Esophagus squamous epithelium (tissue), 5 donors: Measurements from ENCODE around the gene GRIK1. TPM values are rescaled to one million over a fixed set of nuclear protein-coding genes. Genes with fewer than 3 reads are reported as not detected.

Experiments used
- DNase-seq: peaks from one replicate; lab custom pipeline; 2025; lab: John Stamatoyannopoulos, UW
- H3K27ac ChIP-seq, 4 donors: fragments of 200-600 bp; sonication (generic); one replicate each; pipeline ENCODE4 v1.5.1; 2016 to 2019; ENCODE audit warnings: mild to moderate bottlenecking in 1 of 4
- H3K27me3 ChIP-seq, 4 donors: fragments of 200-600 bp; sonication (generic); 1 replicate in 3 of 4; 2 replicates in 1 of 4; pipeline versions ENCODE4 v1.5.1 to v1.6.0; 2017 to 2021; ENCODE audit warnings: antibody characterized with exemption in 1 of 4
- H3K36me3 ChIP-seq, 3 donors: fragments of 200-600 bp; sonication (generic); one replicate each; pipeline ENCODE4 v1.5.1; 2016 to 2019
- H3K4me1 ChIP-seq, 3 donors: fragments of 200-600 bp; sonication (generic); one replicate each; pipeline ENCODE4 v1.5.1; 2017 to 2019
- H3K4me3 ChIP-seq, 4 donors: fragments of 200-600 bp; sonication (generic); 1 replicate in 3 of 4; 2 replicates in 1 of 4; pipeline ENCODE4 v1.5.1; 2016 to 2019; ENCODE audit warnings: mild to moderate bottlenecking in 2 of 4, moderate library complexity in 1 of 4
- H3K9me3 ChIP-seq, 3 donors: fragments of 200-600 bp; sonication (generic); one replicate each; pipeline ENCODE4 v1.5.1; 2016 to 2019
- POLR2A ChIP-seq, 4 donors: fragments of 450-650 bp; IDR thresholded peaks; one replicate each; pipeline ENCODE4 v1.6.1; 2017; ENCODE audit warnings: antibody characterized with exemption in 4 of 4, mild to moderate bottlenecking in 4 of 4, moderate library complexity in 3 of 4
- WGBS, 2 donors: methylation state at CpG; one replicate each; pipeline ENCODE4 v1.1.5; 2018; 5-methylcytosine and 5-hydroxymethylcytosine counted together
- intact Hi-C: fragments of 100-400 bp; cut with DNase I; formaldehyde crosslinking; loops from one replicate; pipeline ENCODE4 v1.15.0; 2022
- total RNA-seq, 4 donors: library from RNA; depleted of rRNA; stranded (reverse); fragments of >200 nt; gene quantifications; one replicate each; pipeline ENCODE4 v1.1.0, GENCODE V29; 2016
- TF ChIP-seq, protein P1 (sequence below), 6 experiments: fragments of 450-650 bp in 4 of 6; fragments of 200-600 bp in 2 of 6; sonication (generic) in 2 of 6; IDR thresholded peaks; one replicate each; pipeline ENCODE4 v1.5.1; 2016 to 2019; ENCODE audit warnings: antibody characterized with exemption in 6 of 6, mild to moderate bottlenecking in 4 of 6, moderate library complexity in 4 of 6
- donor health status: DM: yes; HTN: yes; CAD: no.

GRIK1 gene
- total RNA-seq, 4 donors from 2014 or later, result 0.19 TPM; not detected in 3

DNA sequence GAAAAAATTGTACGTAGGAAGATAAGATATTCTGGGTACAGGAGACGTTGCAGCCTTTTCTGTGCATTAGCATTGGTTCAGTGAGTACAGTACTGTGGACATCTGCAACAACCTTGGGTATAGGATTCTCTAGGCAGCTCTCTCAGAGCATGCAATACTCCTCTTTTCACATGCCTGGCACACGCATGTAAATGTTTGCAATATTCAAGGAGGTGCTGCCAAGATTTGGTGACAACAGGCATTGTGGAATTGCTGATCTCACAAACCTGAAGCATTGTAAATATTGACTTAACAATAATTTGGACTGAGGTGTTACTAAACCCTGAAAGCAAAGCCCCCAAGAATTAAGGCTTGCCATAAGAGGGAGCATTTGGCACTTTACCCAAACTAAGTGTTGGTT, 126.8 kb downstream of the GRIK1 start:
- no peaks in the 10 kb centered on the region for H3K27me3 ChIP-seq
- H3K9me3 ChIP-seq, result no peaks in the 10 kb centered on the region
- no peak for DNase-seq
- 61 to 73% methylated on average over 3 of the region's 3 CpGs for WGBS, 2 donors
- TF ChIP-seq, protein P1, sequence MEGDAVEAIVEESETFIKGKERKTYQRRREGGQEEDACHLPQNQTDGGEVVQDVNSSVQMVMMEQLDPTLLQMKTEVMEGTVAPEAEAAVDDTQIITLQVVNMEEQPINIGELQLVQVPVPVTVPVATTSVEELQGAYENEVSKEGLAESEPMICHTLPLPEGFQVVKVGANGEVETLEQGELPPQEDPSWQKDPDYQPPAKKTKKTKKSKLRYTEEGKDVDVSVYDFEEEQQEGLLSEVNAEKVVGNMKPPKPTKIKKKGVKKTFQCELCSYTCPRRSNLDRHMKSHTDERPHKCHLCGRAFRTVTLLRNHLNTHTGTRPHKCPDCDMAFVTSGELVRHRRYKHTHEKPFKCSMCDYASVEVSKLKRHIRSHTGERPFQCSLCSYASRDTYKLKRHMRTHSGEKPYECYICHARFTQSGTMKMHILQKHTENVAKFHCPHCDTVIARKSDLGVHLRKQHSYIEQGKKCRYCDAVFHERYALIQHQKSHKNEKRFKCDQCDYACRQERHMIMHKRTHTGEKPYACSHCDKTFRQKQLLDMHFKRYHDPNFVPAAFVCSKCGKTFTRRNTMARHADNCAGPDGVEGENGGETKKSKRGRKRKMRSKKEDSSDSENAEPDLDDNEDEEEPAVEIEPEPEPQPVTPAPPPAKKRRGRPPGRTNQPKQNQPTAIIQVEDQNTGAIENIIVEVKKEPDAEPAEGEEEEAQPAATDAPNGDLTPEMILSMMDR (IDR thresholded peaks at IDR 0.05), result no peak
- TF ChIP-seq POLR2A (IDR thresholded peaks at IDR 0.05), result no peak
- H3K36me3 ChIP-seq, result no peaks in the 10 kb centered on the region
- no peaks in the 10 kb centered on the region for H3K4me1 ChIP-seq
- no peak overlapping the region for H3K4me3 ChIP-seq
- intact Hi-C loops, result no loop called here
- H3K27ac ChIP-seq, result no peak overlapping the region

DNA sequence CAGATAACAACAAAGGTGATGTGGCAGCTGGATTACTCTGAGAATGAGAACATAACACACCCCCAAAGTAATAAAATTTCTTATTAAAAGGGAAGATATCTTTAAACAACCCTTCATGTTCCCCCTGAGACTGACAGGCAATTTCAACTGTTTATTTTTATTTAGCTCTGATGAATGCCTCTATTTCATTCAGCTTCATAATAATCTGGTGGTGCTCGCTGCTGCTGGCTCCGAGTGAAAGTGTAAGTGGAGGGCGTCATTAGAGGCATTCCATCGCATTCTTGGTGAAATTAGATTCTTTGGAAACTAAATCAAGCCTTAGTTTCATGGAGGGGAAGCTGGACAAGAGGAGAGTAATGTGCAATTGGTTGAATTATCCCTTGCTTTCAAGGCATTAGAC, 128.9 kb downstream of the GRIK1 start:
- H3K4me3 ChIP-seq, result no peak overlapping the region
- WGBS, 2 donors, result 64 to 65% methylated on average over 4 of the region's 4 CpGs
- intact Hi-C loops, result no loop called here
- H3K27me3 ChIP-seq, result no peaks in the 10 kb centered on the region
- TF ChIP-seq, protein P1 (IDR thresholded peaks at IDR 0.05), result no peak
- TF ChIP-seq POLR2A (IDR thresholded peaks at IDR 0.05), result no peak
- no peaks in the 10 kb centered on the region for H3K4me1 ChIP-seq
- DNase-seq, result no peak
- H3K9me3 ChIP-seq, result no peaks in the 10 kb centered on the region
- H3K27ac ChIP-seq, result no peak overlapping the region
- no peaks in the 10 kb centered on the region for H3K36me3 ChIP-seq

DNA sequence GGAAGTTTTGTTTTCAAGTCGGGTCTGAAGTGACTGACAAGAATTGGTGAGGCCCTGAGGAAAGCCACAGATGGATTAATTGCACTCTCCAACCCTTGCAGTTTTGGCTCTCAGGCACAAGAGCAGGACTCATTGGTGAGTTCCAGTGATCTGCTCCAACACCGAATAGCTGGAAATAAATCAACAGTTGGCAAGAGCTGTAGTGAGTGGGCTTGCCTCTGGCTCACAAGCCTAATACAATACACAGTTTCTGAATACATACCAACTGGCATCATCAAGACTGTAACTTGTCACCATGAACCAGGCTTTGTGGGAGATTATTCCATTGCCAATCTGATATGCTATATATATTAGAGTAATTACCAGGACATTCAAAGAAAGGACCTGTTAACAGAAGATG, 131.6 kb downstream of the GRIK1 start:
- Histone ChIP-seq H3K27me3 (no peaks in the 10 kb centered on the region), H3K36me3 (no peaks in the 10 kb centered on the region), H3K4me1 (no peaks in the 10 kb centered on the region), H3K9me3 (no peaks in the 10 kb centered on the region), H3K27ac (no peak overlapping the region), H3K4me3 (no peak overlapping the region)
- DNase-seq, result no peak
- TF ChIP-seq, protein P1 (IDR thresholded peaks at IDR 0.05), result no peak
- no peak for TF ChIP-seq POLR2A (IDR thresholded peaks at IDR 0.05)
- 10 to 28% methylated on average over 2 of the region's 2 CpGs for WGBS, 2 donors
- intact Hi-C loops, result no loop called here

DNA sequence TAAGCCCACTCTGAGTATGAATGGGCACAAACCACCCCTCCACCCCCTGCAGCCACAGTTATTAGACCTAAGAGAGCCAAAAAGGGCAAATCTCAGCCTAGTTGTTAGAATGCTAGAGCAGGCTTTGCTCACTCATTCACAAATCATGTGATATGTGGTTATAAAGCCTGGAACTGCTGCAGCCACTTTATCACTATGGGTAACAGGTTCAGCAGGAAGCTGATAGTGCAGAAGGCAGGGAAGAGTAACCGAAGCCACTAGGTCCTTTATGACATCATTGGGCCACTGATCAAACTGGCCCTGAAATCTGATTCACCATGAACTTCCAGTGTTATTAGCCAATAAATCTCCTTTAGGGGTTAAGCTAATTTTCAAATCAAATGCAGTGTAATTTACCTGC, 134.7 kb downstream of the GRIK1 start:
- intact Hi-C loops, result no loop called here

DNA sequence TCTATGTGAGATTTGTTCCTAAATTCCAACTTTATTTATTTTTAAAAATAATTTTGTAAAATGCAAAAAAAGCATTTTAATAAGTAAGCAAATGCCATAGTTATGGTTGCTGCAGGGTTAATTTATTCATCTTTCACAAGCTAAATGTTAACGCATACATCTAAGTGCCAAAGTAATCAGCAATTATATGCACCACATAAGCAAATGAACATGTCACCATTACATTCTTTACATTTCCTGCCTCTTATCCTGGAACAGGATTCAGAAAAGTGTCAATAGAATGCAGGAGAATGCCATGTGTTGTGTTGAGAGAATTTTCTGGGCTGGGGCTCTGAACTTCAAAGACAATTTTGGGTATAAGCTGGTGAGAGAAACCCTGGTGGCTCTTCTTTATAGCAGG, 136.6 kb downstream of the GRIK1 start:
- DNase-seq, result no peak
- no peaks in the 10 kb centered on the region for H3K9me3 ChIP-seq
- 83 to 91% methylated on average over 1 of the region's 1 CpG for WGBS, 2 donors
- H3K36me3 ChIP-seq, result no peaks in the 10 kb centered on the region
- H3K4me3 ChIP-seq, result no peak overlapping the region
- no peak overlapping the region for H3K27ac ChIP-seq
- intact Hi-C loops, result no loop called here
- TF ChIP-seq POLR2A (IDR thresholded peaks at IDR 0.05), result no peak
- TF ChIP-seq, protein P1 (IDR thresholded peaks at IDR 0.05), result no peak
- H3K27me3 ChIP-seq, result no peaks in the 10 kb centered on the region
- H3K4me1 ChIP-seq, result no peaks in the 10 kb centered on the region

More for the DNA sequence above, 134.7 kb downstream of the GRIK1 start:
- no peaks in the 10 kb centered on the region for H3K4me1 ChIP-seq
- no peak for DNase-seq
- H3K27ac ChIP-seq, result no peak overlapping the region
- no peaks in the 10 kb centered on the region for H3K9me3 ChIP-seq
- H3K27me3 ChIP-seq, result no peaks in the 10 kb centered on the region
- no peaks in the 10 kb centered on the region for H3K36me3 ChIP-seq
- 50 to 70% methylated on average over 1 of the region's 1 CpG for WGBS, 2 donors
- no peak for TF ChIP-seq POLR2A (IDR thresholded peaks at IDR 0.05)
- TF ChIP-seq, protein P1 (IDR thresholded peaks at IDR 0.05), result no peak
- no peak overlapping the region for H3K4me3 ChIP-seq
